ENCODE data around the gene RBM15.

The RBM15 gene

DNA sequence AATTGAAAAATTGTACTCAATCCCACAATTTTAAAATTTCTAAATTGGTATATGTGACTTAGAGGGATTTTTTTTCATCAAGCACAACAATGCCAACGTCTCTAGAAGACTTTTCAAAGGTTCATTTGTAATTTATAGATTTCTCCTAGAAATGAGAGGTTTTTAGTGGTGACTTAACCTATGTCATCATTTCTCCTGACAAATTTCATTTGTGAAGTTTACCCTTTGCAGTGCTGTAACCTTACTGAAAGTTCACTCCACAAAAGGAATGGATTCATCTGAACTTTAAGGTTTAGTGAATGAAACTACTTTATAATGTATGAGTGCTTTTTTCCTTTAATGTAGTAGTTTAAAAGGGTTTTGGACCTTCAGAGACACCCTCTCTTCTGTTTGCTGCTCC lies 16.1 kb downstream of the RBM15 start:
- no peak for DNase-seq

DNA sequence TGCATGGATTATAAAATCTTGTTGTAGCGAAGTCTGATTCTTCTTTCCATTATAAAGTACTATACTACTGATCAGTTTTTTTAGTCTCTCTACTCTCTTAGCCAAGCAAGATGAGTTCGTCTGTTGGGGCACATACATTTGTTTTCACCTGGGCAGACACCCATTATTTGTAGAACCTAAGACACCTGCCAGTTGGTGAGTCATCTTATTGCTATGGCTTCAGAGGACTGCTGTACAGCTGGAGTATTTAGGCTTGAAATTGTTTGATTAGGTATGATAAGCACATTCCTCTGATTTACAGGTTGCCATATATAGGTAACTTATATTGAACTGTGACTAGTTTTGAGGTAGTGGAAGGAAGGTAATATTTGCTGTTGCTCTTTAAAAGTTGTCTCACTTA lies 17.2 kb downstream of the RBM15 start:
- DNase-seq: no peak

DNA sequence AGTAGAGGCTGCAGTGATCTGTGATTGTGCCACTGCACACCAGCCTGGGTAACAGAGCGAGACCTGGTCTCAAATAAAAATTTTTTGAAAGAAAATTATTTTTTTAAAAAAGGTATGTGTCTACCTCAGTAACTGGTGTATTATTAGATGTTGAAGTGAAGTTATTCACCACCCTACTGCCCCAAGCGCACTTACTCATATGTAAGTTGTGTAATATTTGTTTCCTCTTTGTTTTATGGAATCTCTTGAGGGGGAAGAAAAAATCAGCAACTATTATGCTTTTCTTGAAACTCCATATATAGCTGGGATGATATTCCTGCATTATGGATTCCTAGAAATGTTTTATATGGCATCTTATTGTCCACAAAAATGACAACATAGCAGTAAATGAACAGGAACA lies 21.3 kb downstream of the RBM15 start:
- DNase-seq: no peak

DNA sequence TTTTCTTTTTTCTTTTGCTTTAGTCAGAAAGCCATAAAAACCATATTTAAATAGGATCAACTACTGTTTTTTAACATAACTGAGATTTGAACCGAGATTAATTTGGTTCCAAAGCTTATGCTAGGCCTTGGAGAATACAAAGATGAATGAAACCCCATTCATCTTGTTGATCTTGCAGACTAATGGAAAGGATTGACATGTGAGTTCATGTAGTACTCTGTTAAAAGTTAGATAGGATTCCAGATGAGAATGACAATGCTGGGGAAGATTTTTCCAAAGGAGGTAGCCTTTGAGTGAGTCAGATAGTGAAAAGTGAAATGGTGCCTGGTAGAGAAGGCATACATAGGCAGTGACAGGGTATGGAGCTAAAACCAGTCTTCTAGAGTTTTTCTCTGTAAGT lies 22.7 kb downstream of the RBM15 start:
- no peak for DNase-seq

DNA sequence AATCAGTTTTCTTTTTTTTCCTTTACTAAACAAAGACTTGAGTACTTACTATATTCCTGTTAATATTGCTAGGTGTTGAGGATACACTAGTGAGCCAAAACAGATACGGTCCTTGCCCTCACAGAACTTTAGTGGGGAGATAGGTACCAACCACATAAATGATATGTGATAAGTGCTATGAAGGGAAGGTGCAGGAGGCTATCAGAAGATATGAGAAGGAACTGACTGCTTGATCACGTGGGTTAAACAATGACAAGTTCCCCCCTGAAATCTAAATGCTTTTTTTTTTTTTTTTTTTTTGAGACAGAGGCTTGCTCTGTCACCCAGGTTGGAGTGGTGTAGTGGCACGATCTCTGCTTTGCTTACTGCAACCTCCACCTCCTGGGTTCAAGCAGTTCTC lies 25.0 kb downstream of the RBM15 start:
- DNase-seq: no peak

DNA sequence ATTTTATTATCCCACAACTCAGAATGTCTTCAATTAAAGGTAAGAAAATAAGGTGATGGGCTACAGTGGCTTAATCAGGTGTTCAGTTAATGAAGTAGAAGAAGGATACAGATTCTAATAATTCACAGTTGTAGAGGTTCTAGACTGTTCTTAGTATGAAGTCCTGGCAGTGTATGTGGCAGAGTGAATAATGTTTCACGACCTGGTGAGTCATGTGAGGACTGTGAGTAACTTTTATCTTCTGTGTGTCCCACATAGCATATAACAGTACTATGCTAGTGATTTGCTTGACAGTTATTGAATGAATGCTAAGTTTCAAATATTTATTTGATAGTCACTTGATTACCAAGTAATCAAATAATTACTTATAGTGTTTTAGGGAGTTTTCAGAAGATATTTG lies 31.6 kb downstream of the RBM15 start:
- DNase-seq: no peak

DNA sequence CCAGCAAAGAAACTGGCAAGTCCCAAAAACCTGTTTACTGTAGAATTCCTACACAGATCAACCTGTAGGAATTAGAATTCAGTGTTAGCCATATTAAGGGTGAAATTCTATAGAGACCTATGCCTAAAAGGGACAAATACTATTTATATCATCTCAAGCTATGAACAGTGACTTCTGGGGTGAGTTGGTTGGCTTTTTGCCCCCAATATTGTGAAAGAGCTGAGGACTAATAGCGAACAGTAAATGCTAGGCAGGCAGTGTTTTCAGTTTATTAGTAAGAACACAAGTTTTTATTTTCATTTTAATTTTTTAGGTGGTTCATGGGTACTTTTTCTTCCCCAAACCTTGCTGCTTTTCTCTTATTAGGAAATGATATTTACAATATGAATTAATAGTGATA lies 36.3 kb downstream of the RBM15 start:
- DNase-seq: no peak

DNA sequence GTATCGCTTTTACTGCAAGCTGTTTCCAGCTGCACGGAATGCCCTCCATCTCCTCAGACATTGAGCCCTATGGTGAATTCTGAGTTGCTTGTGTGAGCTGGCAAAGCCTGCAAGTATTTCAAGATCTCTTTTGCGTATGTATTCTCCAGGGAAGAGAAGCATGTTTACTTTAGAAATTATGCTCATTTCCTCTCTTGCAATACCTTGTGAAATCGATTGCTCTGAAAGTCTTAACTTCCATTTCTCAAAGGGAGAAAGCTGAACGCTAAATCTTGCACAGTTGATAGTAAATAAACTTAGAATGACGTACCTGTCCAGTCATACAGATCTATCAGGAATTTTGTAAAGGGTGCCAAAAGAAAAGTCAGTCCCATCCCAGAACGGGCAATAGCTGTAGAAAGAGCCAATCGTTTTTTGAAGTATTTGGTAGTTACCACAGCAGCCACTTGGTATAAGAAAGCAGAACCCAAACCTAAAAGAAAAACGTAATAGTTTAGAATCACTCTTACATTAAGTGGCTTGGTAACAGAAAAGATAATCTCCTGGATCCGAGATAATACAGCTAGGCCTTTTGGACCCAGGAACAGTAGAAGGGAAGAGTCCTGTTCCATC lies 41.6 kb downstream of the RBM15 start:
- DNase-seq: no peak

DNA sequence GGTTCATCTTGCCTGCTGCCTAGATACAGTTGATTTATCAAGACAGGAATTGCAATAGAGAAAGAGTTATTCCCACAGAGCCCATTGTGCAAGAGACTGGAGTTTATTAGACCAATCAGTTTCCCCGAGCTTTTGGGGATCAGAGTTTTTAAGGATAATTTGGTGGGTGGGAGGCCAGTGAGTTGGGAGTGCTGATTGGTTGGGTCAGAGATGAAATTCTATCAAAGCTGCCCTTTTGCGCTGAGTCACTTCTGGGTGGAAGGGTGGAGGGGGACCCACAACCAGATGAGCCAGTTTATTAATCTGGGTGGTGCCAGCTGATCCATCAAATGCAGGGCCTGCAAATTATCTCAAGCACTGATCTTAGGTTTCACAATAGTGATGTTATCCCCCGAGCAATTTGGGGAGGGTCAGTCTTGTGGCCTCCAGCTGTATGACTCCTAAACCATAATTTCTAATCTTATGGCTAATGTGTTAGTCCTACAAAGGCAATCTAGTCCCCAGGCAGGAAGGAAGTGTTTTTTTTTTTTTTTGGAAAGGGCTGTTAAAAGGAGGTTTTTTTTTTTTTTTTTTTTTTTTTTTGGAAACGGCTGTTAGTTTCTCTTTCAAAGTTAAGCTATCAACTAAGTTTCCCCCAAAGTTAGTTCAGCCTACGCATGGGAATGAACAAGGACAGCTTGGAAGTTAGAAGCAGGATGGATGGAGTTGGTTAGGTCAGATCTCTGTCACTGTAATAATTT lies 44.2 kb downstream of the RBM15 start:
- no peak for DNase-seq

DNA sequence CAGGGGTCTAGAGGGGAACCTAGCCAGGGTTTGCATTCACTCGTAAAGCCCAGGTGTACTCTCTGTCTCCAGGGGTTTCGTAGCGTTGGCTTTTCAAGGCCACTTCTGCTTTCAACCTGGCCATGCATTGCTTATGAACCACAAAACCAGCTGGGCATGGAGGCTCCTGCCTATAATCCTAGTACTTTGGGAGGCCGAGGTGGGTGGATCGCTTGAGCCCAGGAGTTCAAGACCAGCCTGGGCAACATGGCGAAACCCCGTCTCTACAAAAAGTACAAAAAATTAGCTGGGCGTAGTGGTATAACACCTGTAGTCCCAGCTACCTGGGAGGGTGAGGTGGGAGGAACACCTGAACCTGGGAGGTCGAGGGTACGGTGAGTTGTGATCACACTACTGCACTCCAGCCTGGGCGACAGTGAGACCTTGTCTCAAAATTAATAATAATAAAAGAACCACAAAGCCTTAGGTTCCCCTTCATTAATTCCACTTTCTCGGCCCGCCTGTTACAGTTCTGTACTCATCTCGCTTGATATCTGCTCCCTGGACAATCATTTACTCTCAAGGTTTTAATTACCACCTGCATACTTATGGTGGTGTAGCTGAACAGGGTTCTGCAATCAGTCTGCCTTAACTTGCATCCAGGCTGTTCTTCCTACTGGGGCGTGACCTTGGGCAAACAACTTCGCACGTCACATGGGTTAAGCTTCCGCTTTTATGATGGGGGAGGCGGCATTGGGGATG lies 45.6 kb downstream of the RBM15 start:
- no peak for DNase-seq

DNA sequence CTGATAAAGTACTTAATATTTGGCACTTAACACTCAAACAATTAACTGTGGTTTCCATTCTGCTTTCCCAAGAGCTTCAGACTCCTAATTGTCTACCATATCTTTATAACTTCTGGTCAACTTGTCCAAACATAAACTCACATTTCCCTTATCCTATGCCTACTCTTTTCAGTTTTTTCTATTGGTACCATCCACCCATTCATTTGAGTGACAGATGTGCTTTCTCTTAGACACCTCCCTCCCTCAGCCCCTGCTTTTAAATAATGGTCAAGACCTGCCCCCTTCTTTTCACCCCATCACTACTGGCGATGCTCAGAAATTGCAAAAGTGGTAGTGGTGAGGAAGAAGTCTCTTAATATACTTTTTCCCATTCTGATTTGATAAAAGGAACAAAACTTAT lies 46.2 kb downstream of the RBM15 start:
- DNase-seq: no peak

DNA sequence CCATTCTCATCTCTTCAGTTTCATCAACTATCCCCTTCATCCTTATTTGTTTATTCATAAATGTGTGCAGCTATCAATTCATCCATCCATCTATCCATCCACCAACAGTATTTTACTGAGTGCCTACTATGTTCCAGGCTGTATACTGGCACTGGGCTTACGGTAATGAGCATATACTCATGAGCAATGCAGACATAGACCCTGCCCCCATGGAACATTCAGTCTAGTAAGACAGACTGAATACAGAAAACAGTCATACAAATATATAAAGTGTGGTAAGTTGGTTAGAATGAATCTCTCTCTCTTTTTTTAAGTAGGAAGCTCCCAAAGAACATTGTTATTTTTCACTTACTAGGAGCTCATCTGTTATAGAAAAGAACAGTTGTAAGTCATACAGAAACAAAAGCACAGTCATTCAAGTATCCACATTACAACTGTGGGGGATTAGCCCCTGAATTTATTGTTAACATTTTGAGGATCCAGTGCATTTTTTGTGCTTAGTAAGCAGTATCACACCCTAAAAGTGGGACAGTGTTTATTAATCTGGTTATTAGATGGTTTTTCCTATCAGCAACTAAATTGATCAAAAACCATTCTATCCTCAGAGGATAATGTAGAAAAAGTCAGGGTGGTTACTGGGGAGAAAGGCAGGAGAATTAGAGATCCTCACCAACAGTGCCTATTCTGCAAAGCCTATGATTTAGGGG lies 48.0 kb downstream of the RBM15 start:
- no peak for DNase-seq

DNA sequence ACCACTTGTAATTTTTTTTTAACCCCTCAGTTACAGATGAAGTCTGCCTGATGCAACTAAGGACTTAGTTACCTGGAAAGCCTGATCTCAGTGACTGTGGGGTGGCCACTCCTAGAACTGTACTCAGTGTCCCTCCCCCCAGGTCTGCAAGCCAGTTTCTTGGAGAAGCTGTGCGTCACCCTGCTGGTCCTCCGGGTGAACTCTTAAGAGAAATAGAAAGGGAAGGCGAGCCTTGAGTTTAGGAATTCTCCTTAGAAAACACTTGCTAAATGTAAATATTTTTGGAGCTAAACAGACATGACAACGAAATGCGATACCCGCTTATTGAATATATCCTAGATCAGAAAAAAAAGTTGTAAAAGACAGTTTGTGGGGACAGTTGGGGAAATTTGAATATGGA lies 50.9 kb downstream of the RBM15 start:
- no peak for DNase-seq

DNA sequence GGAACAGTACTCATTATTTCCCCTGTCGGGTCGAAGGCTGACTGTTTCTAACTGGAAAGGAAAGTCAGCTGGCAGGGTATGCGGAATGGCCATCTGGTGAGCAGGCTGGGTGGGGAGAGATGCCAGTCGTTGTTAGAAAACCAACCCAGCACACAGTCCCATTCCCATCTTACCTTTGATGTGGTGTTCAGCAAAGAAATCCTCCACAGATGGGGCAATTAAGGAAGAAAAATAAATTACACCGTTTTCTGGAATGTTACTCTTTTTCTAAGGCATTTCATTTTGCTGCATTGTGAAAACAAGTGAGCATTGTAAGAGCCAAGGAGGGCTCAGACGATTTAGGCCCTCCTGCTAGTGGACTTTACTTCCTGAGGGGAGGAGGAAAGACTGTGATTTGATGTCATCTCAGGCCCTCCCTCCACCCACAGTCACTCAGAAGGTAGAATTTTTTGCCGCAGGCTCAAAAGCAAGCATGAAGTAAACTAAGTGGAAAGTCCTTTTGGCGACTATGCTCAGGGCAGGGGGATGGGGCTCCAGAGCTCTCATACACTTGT lies 51.6 kb downstream of the RBM15 start, which contains the start of gene SLC16A4:
Gene SLC16A4, minus strand, starts transcription at position 335 of the 554 bp plus-strand sequence. CDS start 1,703 bp downstream, outside the sequence.
- DNase-seq: no peak

DNA sequence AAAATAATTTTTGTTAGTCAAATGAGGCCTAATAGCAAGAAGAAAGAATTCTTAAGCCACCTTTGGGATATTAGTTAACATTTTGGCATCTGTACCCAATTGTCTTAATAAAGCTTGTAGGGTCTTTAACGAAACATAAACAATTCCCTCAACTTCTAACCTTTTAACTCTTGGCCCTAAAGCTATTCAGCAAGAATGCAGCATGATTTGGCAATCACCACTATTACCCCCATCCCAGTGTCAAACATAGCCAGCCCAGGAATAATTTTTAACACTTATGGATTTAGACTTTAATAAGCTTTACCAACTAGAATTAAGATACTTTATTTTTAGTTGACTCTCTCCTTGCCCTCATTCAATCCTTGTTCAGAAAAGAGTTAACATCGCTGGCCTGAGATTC lies 54.1 kb downstream of the RBM15 start:
- no peak for DNase-seq

DNA sequence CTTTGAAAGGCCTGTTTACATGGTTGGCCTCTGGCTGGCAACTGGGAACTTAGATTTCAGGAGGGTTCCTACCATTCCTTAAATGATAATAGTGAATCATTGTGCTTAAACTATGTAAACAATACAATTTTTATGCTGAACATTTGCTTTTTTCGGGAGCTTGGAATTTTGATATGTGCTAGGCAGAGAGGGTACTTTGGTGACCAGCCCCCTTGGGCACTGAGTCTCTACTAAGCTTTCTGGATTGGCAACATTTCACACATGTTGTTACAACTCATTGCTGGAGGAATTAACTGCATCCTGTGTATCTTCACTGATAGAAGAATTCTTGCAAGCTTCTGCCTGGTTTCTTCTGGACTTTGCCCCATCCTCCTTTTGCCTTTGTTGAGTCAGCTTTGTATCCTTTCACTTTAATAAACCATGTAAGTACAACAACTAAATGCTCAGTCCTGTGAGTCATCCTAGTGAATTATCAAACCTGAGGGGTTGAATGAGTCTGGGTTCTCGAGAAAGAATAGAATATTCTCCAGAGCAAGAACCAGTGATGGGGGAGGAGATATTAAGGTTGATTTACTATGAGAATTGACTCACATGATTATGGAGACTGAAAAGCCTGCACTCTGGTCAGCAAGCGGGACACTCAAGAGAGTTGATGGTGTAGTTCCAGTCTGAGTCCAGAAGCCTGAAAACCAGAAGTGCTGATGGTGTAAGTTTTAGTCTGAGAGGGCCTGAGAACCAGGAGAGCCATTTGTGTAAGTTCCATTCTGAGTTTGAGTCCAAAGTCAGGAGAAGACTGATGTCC lies 54.7 kb downstream of the RBM15 start:
- no peak for DNase-seq

DNA sequence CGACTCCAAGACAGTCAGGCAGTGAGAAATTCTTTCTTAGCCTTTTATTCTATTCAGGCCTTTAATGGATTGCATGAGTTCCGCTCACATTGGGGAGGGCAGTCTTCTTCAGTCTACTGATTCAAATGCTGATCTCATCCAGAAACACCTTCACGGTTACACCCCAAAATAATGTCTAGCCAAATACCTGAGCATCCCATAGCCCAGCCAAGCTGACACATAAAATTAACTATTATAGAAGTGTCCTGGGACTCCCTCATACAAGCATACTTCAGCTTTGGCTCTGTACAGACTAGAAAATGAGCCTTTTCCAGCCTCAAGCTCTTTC lies 55.3 kb downstream of the RBM15 start:
- no peak for DNase-seq
